H1 (cell line): ENCODE results near the gene MGRN1. TPM values are rescaled to one million over a fixed set of nuclear protein-coding genes. Genes with fewer than 3 reads are reported as not detected.

Experiments used
- CTCF ChIA-PET: fragments of 300-600 bp; sonication (Branson Sonifier 250); formaldehyde crosslinking; loops from one replicate; lab custom pipeline; 2021; ENCODE audit not compliant: partially characterized antibody; lab: Charles Lee
- POLR2A ChIA-PET: fragments of 300-600 bp; sonication (Branson Sonifier 250); formaldehyde crosslinking; loops from one replicate; lab custom pipeline; 2021; ENCODE audit warnings: inconsistent platforms; ENCODE audit not compliant: partially characterized antibody; lab: Charles Lee
- DNase-seq, 2 experiments: peaks; one replicate each; pipeline versions ENCODE4 v3.0.0 to v3.0.0-alpha.2; 2010 to 2022; ENCODE audit warnings: low spot score in 2 of 2, low read depth in 1 of 2, mixed read lengths in 1 of 2
- FAIRE-seq: peaks from 2 replicates; lab custom pipeline; 2011; peaks lifted over from hg19 to GRCh38; lab: Jason Lieb, UNC
- H2AFZ ChIP-seq: 2 replicates; pipeline ENCODE4 v1.8.1; 2012; ENCODE audit warnings: low read length, inconsistent platforms
- H2AK5ac ChIP-seq: 2 replicates; pipeline ENCODE4 v1.6.1; 2013; ENCODE audit warnings: low read depth, low read length
- H2BK120ac ChIP-seq: replicated peaks from 2 replicates; pipeline ENCODE3; 2013; ENCODE audit warnings: low read depth, low read length, inconsistent platforms
- H2BK12ac ChIP-seq: 2 replicates; pipeline ENCODE4 v1.6.1; 2013; ENCODE audit warnings: low read depth, low read length
- H2BK15ac ChIP-seq: 2 replicates; pipeline ENCODE4 v1.6.1; 2013; ENCODE audit warnings: low read length
- H2BK20ac ChIP-seq: 2 replicates; pipeline ENCODE4 v1.6.1; 2013; ENCODE audit warnings: low read length
- H2BK5ac ChIP-seq: 2 replicates; pipeline ENCODE4 v1.6.1; 2013; ENCODE audit warnings: low read depth, low read length
- H3K14ac ChIP-seq: 2 replicates; pipeline ENCODE4 v1.6.1; 2013; ENCODE audit warnings: inconsistent platforms; ENCODE audit not compliant: insufficient read length
- H3K18ac ChIP-seq: 2 replicates; pipeline ENCODE4 v1.6.1; 2013; ENCODE audit warnings: low read length; ENCODE audit errors: extremely low read depth
- H3K23ac ChIP-seq: 2 replicates; pipeline ENCODE4 v1.6.1; 2013; ENCODE audit warnings: inconsistent platforms; ENCODE audit not compliant: insufficient read length
- H3K23me2 ChIP-seq: 2 replicates; pipeline ENCODE4 v1.6.1; 2013; ENCODE audit warnings: low read depth, low read length
- H3K27ac ChIP-seq: 2 replicates; pipeline ENCODE4 v1.6.1; 2011; ENCODE audit warnings: low read depth, low read length, inconsistent platforms
- H3K27me3 ChIP-seq, 4 experiments: replicated peaks in 1 of 4; 1 replicate in 1 of 4; 2 replicates in 3 of 4; pipeline versions ENCODE4 v1.6.1 to v1.8.1; 2011 to 2013; ENCODE audit warnings: low read length in 3 of 4, mild to moderate bottlenecking in 3 of 4, inconsistent platforms in 2 of 4, mixed read lengths in 2 of 4, moderate library complexity in 1 of 4; ENCODE audit not compliant: control insufficient read depth in 3 of 4, insufficient read depth in 3 of 4; ENCODE audit errors: extremely low read depth in 1 of 4
- H3K36me3 ChIP-seq, 4 experiments: 2 replicates each; pipeline versions ENCODE4 v1.6.1 to v1.8.1; 2011 to 2013; ENCODE audit warnings: mild to moderate bottlenecking in 4 of 4, low read length in 3 of 4, moderate library complexity in 2 of 4, control low read depth in 1 of 4, inconsistent platforms in 1 of 4; ENCODE audit not compliant: insufficient read depth in 4 of 4, control insufficient read depth in 2 of 4
- H3K4ac ChIP-seq: replicated peaks from 2 replicates; pipeline ENCODE3; 2013; ENCODE audit warnings: low read length, low read depth, mixed read lengths, inconsistent platforms; ENCODE audit not compliant: insufficient read length
- H3K4me1 ChIP-seq, 4 experiments: replicated peaks in 1 of 4; 1 replicate in 1 of 4; 2 replicates in 3 of 4; pipeline versions ENCODE4 v1.6.1 to v1.8.1; 2011 to 2013; ENCODE audit warnings: low read length in 3 of 4, inconsistent platforms in 2 of 4, mixed read lengths in 1 of 4; ENCODE audit not compliant: insufficient read depth in 4 of 4, control insufficient read depth in 3 of 4
- H3K4me2 ChIP-seq, 2 experiments: 2 replicates each; pipeline versions ENCODE4 v1.6.1 to v1.8.1; 2011 to 2013; ENCODE audit warnings: low read depth in 2 of 2, low read length in 2 of 2, control low read depth in 1 of 2, inconsistent platforms in 1 of 2, mild to moderate bottlenecking in 1 of 2; ENCODE audit not compliant: insufficient read depth in 1 of 2
- H3K4me3 ChIP-seq, 4 experiments: fragments of 200-600, 300-600 bp in 1 of 4; sonication (generic), shearing (Covaris generic), sonication (Bioruptor Twin) in 1 of 4; 2 replicates each; pipeline versions ENCODE4 v1.5.1 to v1.8.1; 2011 to 2016; ENCODE audit warnings: low read length in 4 of 4, low read depth in 3 of 4, control low read depth in 2 of 4, inconsistent platforms in 2 of 4, mild to moderate bottlenecking in 2 of 4, mixed read lengths in 1 of 4, moderate library complexity in 1 of 4; ENCODE audit not compliant: insufficient read depth in 2 of 4; ENCODE audit errors: extremely low read depth in 1 of 4
- H3K56ac ChIP-seq: replicated peaks from 2 replicates; pipeline ENCODE3; 2013; ENCODE audit warnings: low read depth, mild to moderate bottlenecking, mixed read lengths, low read length, inconsistent platforms; ENCODE audit not compliant: insufficient read length
- H3K79me1 ChIP-seq: 2 replicates; pipeline ENCODE4 v1.6.1; 2013; ENCODE audit warnings: low read depth, low read length, control low read depth
- H3K79me2 ChIP-seq, 2 experiments: 2 replicates each; pipeline versions ENCODE4 v1.6.1 to v1.8.1; 2012 to 2013; ENCODE audit warnings: low read length in 2 of 2, mild to moderate bottlenecking in 2 of 2, inconsistent platforms in 1 of 2; ENCODE audit not compliant: insufficient read depth in 2 of 2, control insufficient read depth in 1 of 2
- H3K9ac ChIP-seq, 4 experiments: replicated peaks in 1 of 4; 1 replicate in 1 of 4; 2 replicates in 3 of 4; pipeline versions ENCODE4 v1.6.1 to v1.8.1; 2011 to 2013; ENCODE audit warnings: low read depth in 3 of 4, low read length in 3 of 4, control low read depth in 2 of 4, mild to moderate bottlenecking in 2 of 4, moderate library complexity in 2 of 4, inconsistent platforms in 1 of 4; ENCODE audit errors: extremely low read depth in 1 of 4
- H3K9me3 ChIP-seq, 2 experiments: 2 replicates each; pipeline versions ENCODE4 v1.6.1 to v1.8.1; 2012 to 2013; ENCODE audit warnings: mild to moderate bottlenecking in 2 of 2, moderate library complexity in 2 of 2, control low read depth in 1 of 2, inconsistent platforms in 1 of 2, low read depth in 1 of 2, low read length in 1 of 2, mixed read lengths in 1 of 2; ENCODE audit not compliant: insufficient read depth in 2 of 2
- H4K20me1 ChIP-seq, 2 experiments: replicated peaks in 1 of 2; 2 replicates each; pipeline versions ENCODE3 to v1.8.1; 2011 to 2013; ENCODE audit warnings: inconsistent platforms in 2 of 2, low read length in 2 of 2, mild to moderate bottlenecking in 1 of 2; ENCODE audit not compliant: insufficient read depth in 2 of 2, control insufficient read depth in 1 of 2
- H4K5ac ChIP-seq: 2 replicates; pipeline ENCODE4 v1.6.1; 2013; ENCODE audit warnings: low read length, low read depth, mixed read lengths, inconsistent platforms; ENCODE audit not compliant: insufficient read length
- H4K8ac ChIP-seq: 2 replicates; pipeline ENCODE4 v1.8.0; 2013; ENCODE audit warnings: mild to moderate bottlenecking, moderate library complexity, low read length, inconsistent platforms; ENCODE audit not compliant: insufficient read depth; ENCODE audit errors: extremely low read depth
- H4K91ac ChIP-seq: replicated peaks from 2 replicates; pipeline ENCODE3; 2013; ENCODE audit warnings: low read length, mixed read lengths, inconsistent platforms; ENCODE audit not compliant: insufficient read length
- GTF2F1 ChIP-seq: IDR thresholded peaks from 2 replicates; pipeline ENCODE4 v1.6.1; 2012; ENCODE audit warnings: low read depth, low read length, improper control_type of control experiment, borderline replicate concordance
- HDAC6 ChIP-seq: IDR thresholded peaks from one replicate; pipeline ENCODE4 v1.7.1; 2012; ENCODE audit warnings: low read depth, mild to moderate bottlenecking, inconsistent platforms, low read length, moderate library complexity
- JUND ChIP-seq: IDR thresholded peaks from 2 replicates; pipeline ENCODE4 v1.6.1; 2011; ENCODE audit warnings: mild to moderate bottlenecking, improper control_type of control experiment, low read length
- KDM1A ChIP-seq: fragments of 200-600, 300-600 bp; sonication (generic); IDR thresholded peaks from 2 replicates; pipeline ENCODE4 v1.7.1; 2016; ENCODE audit warnings: mild to moderate bottlenecking, low read length, borderline replicate concordance
- KDM4A ChIP-seq: IDR thresholded peaks from one replicate; pipeline ENCODE4 v1.7.1; 2012; ENCODE audit warnings: low read depth, mild to moderate bottlenecking, moderate library complexity, low read length, inconsistent platforms; ENCODE audit not compliant: severe bottlenecking
- MAX ChIP-seq: IDR thresholded peaks from 2 replicates; pipeline ENCODE4 v1.6.1; 2012; ENCODE audit warnings: inconsistent platforms
- POLR2A ChIP-seq, 2 experiments: IDR thresholded peaks; 1 replicate in 1 of 2; 2 replicates in 1 of 2; pipeline ENCODE4 v1.6.1; 2011; ENCODE audit warnings: low read depth in 2 of 2, low read length in 2 of 2, mild to moderate bottlenecking in 2 of 2; ENCODE audit errors: control extremely low read depth in 1 of 2
- POLR2AphosphoS5 ChIP-seq: IDR thresholded peaks from 2 replicates; pipeline ENCODE4 v1.6.1; 2011; ENCODE audit warnings: low read depth, low read length
- RXRA ChIP-seq: IDR thresholded peaks from 2 replicates; pipeline ENCODE4 v1.6.1; 2011; ENCODE audit warnings: low read depth, mild to moderate bottlenecking, low read length, moderate library complexity; ENCODE audit not compliant: insufficient read depth
- SAP30 ChIP-seq: fragments of 300-600 bp; sonication (generic); IDR thresholded peaks from 2 replicates; pipeline ENCODE4 v1.7.1; 2012; ENCODE audit warnings: low read length, moderate library complexity, mild to moderate bottlenecking, inconsistent platforms; ENCODE audit not compliant: insufficient read depth, insufficient replicate concordance
- SIX5 ChIP-seq: IDR thresholded peaks from 2 replicates; pipeline ENCODE4 v1.6.1; 2011; ENCODE audit warnings: mild to moderate bottlenecking, low read depth, low read length
- SP1 ChIP-seq: IDR thresholded peaks from 2 replicates; pipeline ENCODE4 v1.6.1; 2011; ENCODE audit warnings: low read depth, low read length
- SRF ChIP-seq: IDR thresholded peaks from 2 replicates; pipeline ENCODE4 v1.6.1; 2011; ENCODE audit warnings: mild to moderate bottlenecking, low read depth, low read length, moderate library complexity
- TAF1 ChIP-seq: IDR thresholded peaks from 2 replicates; pipeline ENCODE4 v1.6.1; 2011; ENCODE audit warnings: mild to moderate bottlenecking, low read depth, low read length
- YY1 ChIP-seq: IDR thresholded peaks from 2 replicates; pipeline ENCODE4 v1.6.1; 2011; ENCODE audit warnings: low read depth, mild to moderate bottlenecking, low read length
- WGBS, 2 experiments: shearing (Covaris generic) in 1 of 2; methylation state at CpG; one replicate each; pipeline versions ENCODE4 v1.1.6 to v1.1.7; 2013 to 2015; ENCODE audit warnings: low lambda C conversion rate in 2 of 2, mixed read lengths in 2 of 2, inconsistent platforms in 1 of 2, low coverage in 1 of 2, missing lambda C conversion rate in 1 of 2; ENCODE audit not compliant: insufficient replicate concordance in 2 of 2, insufficient coverage in 1 of 2, insufficient read length in 1 of 2; ENCODE audit errors: extremely low coverage in 1 of 2, missing lambda C conversion rate in 1 of 2; 5-methylcytosine and 5-hydroxymethylcytosine counted together
- polyA plus RNA-seq, 7 experiments: library from polyadenylated mRNA; depleted of rRNA in 3 of 7; stranded (reverse) in 5 of 7; unstranded in 2 of 7; fragments of >200 nt in 5 of 7; fragments of 200-250 nt in 2 of 7; gene quantifications; 1 replicate in 5 of 7; 2 replicates in 1 of 7; 4 replicates in 1 of 7; pipeline versions ENCODE4 v1.2.1 to v1.2.3, GENCODE V29; 2011 to 2013; ENCODE audit warnings: missing spikeins in 2 of 7, mixed read lengths in 2 of 7
- total RNA-seq: library from RNA; stranded (reverse); fragmentation: NEBNext Ultra II Directional; extraction: Animal tissue kit (Norgen Biotek cat#: 25700); gene quantifications from 2 replicates; pipeline ENCODE4 v1.2.1, GENCODE V29; 2021

The MGRN1 gene
- total and polyA plus RNA-seq, 2 of the 8 experiments (the other 6 are each of a cell fraction or from before 2014, with no cell fraction given): 15.0 to 82.3 TPM

- DNase-seq: no peak
- Histone ChIP-seq H2BK20ac (no peak overlapping the region), H3K27me3 (no peaks in the 10 kb centered on the region), H3K18ac (no peak overlapping the region), H2AFZ (no peak overlapping the region), H2BK12ac (no peak overlapping the region), H4K91ac (no peak overlapping the region), H3K9me3 (no peaks in the 10 kb centered on the region), H3K4me3 (no peak overlapping the region), H3K56ac (no peak overlapping the region), H3K79me1 (peaks cover 15% of the 10 kb centered on the region; the same call in 1 of the 2 replicates), H3K9ac (no peak overlapping the region), H3K27ac (no peak overlapping the region), H3K4ac (no peak overlapping the region), H2AK5ac (peak overlapping the region; percentile 65; the same call in 1 of the 2 replicates), H4K20me1 (peaks cover 0 to 15% of the 10 kb centered on the region in 2 experiments), H4K8ac (no peak overlapping the region), H3K79me2 (no peaks in the 10 kb centered on the region), H3K36me3 (peaks cover 0 to 8% (median 2%) of the 10 kb centered on the region in 4 experiments; a peak in 5 of 8 replicates), H2BK15ac (no peak overlapping the region), H4K5ac (no peak overlapping the region), H2BK5ac (peak overlapping the region; percentile 75; the same call in 1 of the 2 replicates), H3K4me2 (no peak overlapping the region), H2BK120ac (no peak overlapping the region), H3K23ac (no peak overlapping the region), H3K4me1 (peaks cover 0 to 2% (median 0%) of the 10 kb centered on the region in 4 experiments; a peak in 3 of 7 replicates), H3K14ac (no peak overlapping the region), H3K23me2 (no peaks in the 10 kb centered on the region; the same call in 1 of the 2 replicates)
- ChIA-PET CTCF (interaction anchor here (1.8 to 2.8 kb wide), 2 partner anchors 11 to 143 kb away, joined by 8 to 18 read pairs; no protein-coding TSS in a partner anchor), POLR2A (interaction anchor here (1.0 kb wide), 1 partner anchor 31 kb away, joined by 3 read pairs; no protein-coding TSS in a partner anchor)
- TF ChIP-seq SIX5 (no peak), YY1 (no peak), SP1 (no peak), SAP30 (no peak), POLR2AphosphoS5 (no peak), HDAC6 (no peak), SRF (no peak), KDM4A (no peak), GTF2F1 (no peak), MAX (no peak), RXRA (no peak), KDM1A (no peak), POLR2A (IDR thresholded peaks at IDR 0.05; ENCODE audit: control extremely low read depth in 1 of 2, low read depth in 2 of 2, low read length in 2 of 2) (no peak), JUND (no peak), TAF1 (no peak)
- FAIRE-seq: no peak
- 94% methylated on average over 10 of the region's 11 CpGs; no CpG with 5 or more reads in 1 of the 2 experiments for WGBS, 2 experiments
These were observed 37.0 kb downstream of the MGRN1 start for GRCh38 chr16:4661661-4662060.
